HFF-Myc (cell line): ENCODE measurements around the gene BRSK2.

ENCODE experiments used
- DNase-seq: peaks from one replicate; pipeline ENCODE4 v3.0.0-alpha.2; 2011; ENCODE audit warnings: low read depth; ENCODE audit errors: extremely low read depth
- H3K4me3 ChIP-seq: replicated peaks from 2 replicates; pipeline ENCODE4 v1.5.1; 2011; ENCODE audit warnings: low read depth, mild to moderate bottlenecking, control low read depth, low read length
- CTCF ChIP-seq: IDR thresholded peaks from 2 replicates; pipeline ENCODE4 v1.5.1; 2012; ENCODE audit warnings: mild to moderate bottlenecking, low read depth, low read length, control low read depth; ENCODE audit errors: missing control alignments

The BRSK2 gene

GRCh38 chr11:1496761-1497095 is 107.0 kb downstream of the BRSK2 start:
- no peak overlapping the region for H3K4me3 ChIP-seq
- TF ChIP-seq CTCF = no peak
- no peak for DNase-seq

- no peak overlapping the region for H3K4me3 ChIP-seq
- no peak for DNase-seq
- TF ChIP-seq CTCF = no peak
Observed at GRCh38 chr11:1497600-1497999, 107.9 kb downstream of the BRSK2 start.

GRCh38 chr11:1498262-1498661 is 108.5 kb downstream of the BRSK2 start:
- no peak for DNase-seq
- H3K4me3 ChIP-seq = no peak overlapping the region
- no peak for TF ChIP-seq CTCF

- DNase-seq = no peak
- no peak overlapping the region for H3K4me3 ChIP-seq
- TF ChIP-seq CTCF = no peak
Observed at GRCh38 chr11:1499261-1499890, 109.6 kb downstream of the BRSK2 start.

GRCh38 chr11:1499899-1500298 is 110.2 kb downstream of the BRSK2 start:
- H3K4me3 ChIP-seq = no peak overlapping the region
- no peak for TF ChIP-seq CTCF
- DNase-seq = no peak

- no peak overlapping the region for H3K4me3 ChIP-seq
- TF ChIP-seq CTCF = no peak
- no peak for DNase-seq
Observed at GRCh38 chr11:1500466-1501420, 111.0 kb downstream of the BRSK2 start.
